ENCODE measurements around the gene LINC00305. TPM values are rescaled to one million over a fixed set of nuclear protein-coding genes. Genes with fewer than 3 reads are reported as not detected.

Gene LINC00305
- total RNA-seq, 1 donor from 2014 or later: not detected

Other genes with a start within 250 kb of the LINC00305 start
- gene SERPINB10, start 241.1 kb downstream of the LINC00305 start, total RNA-seq: not detected in 2 replicates
- gene HMSD, start 199.8 kb downstream of the LINC00305 start, total RNA-seq: not detected in 2 replicates
- 7.1 and 11.7 TPM in 2 replicates for gene SERPINB8, start 179.0 kb downstream of the LINC00305 start, total RNA-seq